Ascending aorta (tissue), 2 donors: ENCODE data around the gene AOPEP. TPM values are rescaled to one million over a fixed set of nuclear protein-coding genes. Genes with fewer than 3 reads are reported as not detected.

Experiments used
- DNase-seq, 2 donors: peaks; one replicate each; pipeline ENCODE4 v3.0.0-alpha.2; 2019; ENCODE audit warnings: low spot score in 2 of 2
- H3K27ac ChIP-seq, 2 donors: fragments of 200-600 bp; sonication (generic); one replicate each; pipeline ENCODE4 v1.5.1; 2016 to 2017; ENCODE audit warnings: mild to moderate bottlenecking in 1 of 2
- H3K27me3 ChIP-seq: fragments of 200-600 bp; sonication (generic); one replicate; pipeline ENCODE4 v1.5.1; 2017
- H3K36me3 ChIP-seq, 2 donors: fragments of 200-600 bp; sonication (generic); one replicate each; pipeline ENCODE4 v1.5.1; 2016
- H3K4me1 ChIP-seq, 2 donors: fragments of 200-600 bp; sonication (generic); one replicate each; pipeline ENCODE4 v1.5.1; 2016 to 2017; ENCODE audit warnings: mild to moderate bottlenecking in 1 of 2
- H3K4me3 ChIP-seq, 2 donors: fragments of 200-600 bp; sonication (generic); one replicate each; pipeline ENCODE4 v1.5.1; 2016 to 2017; ENCODE audit warnings: mild to moderate bottlenecking in 1 of 2
- H3K9me3 ChIP-seq, 2 donors: fragments of 200-600 bp; sonication (generic); one replicate each; pipeline ENCODE4 v1.5.1; 2016
- intact Hi-C: fragments of 100-400 bp; cut with DNase I; formaldehyde crosslinking; loops from one replicate; pipeline ENCODE4 v1.15.1; 2023
- total RNA-seq: library from RNA; depleted of rRNA; stranded (reverse); fragments of >200 nt; gene quantifications from one replicate; pipeline ENCODE4 v1.1.0, GENCODE V29; 2016
- TF ChIP-seq, protein P1 (sequence below), 3 experiments: fragments of 200-600 bp in 2 of 3; fragments of 450-650 bp in 1 of 3; sonication (generic) in 2 of 3; IDR thresholded peaks; one replicate each; pipeline ENCODE4 v1.5.1; 2016 to 2019; ENCODE audit warnings: antibody characterized with exemption in 3 of 3, mild to moderate bottlenecking in 1 of 3, moderate library complexity in 1 of 3

AOPEP gene
- total RNA-seq, 1 donor from 2014 or later: 333 TPM

DNA sequence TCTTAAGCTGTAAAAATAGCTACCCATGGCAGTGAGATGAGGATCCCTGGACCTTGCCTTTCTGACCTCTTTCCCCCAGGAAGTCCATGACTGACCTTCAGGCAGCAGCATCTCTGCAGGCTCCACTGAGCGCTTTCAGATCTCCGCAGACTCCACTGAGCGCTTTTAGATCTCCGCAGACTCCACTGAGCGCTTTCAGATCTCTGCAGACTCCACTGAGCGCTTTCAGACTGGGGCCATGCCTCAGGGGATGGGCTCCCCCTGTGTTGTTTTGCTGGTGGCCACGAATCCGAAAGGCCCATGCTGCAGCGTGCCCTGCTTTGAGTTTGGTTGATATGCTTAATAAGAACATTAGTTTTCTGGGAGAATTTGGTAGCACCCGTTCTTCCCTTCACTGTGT, 336.8 kb downstream of the AOPEP start:
- Histone ChIP-seq H3K4me1 (peaks cover 28 to 91% of the 10 kb centered on the region in 2 donors), H3K4me3 (peak overlapping the region in 1 of 2 donors; percentile 46), H3K9me3 (no peaks in the 10 kb centered on the region), H3K27me3 (no peaks in the 10 kb centered on the region), H3K36me3 (peaks cover 26 to 34% of the 10 kb centered on the region in 2 donors), H3K27ac (peak overlapping the region; percentile 84 to 95)
- no peak for DNase-seq
- TF ChIP-seq, protein P1, sequence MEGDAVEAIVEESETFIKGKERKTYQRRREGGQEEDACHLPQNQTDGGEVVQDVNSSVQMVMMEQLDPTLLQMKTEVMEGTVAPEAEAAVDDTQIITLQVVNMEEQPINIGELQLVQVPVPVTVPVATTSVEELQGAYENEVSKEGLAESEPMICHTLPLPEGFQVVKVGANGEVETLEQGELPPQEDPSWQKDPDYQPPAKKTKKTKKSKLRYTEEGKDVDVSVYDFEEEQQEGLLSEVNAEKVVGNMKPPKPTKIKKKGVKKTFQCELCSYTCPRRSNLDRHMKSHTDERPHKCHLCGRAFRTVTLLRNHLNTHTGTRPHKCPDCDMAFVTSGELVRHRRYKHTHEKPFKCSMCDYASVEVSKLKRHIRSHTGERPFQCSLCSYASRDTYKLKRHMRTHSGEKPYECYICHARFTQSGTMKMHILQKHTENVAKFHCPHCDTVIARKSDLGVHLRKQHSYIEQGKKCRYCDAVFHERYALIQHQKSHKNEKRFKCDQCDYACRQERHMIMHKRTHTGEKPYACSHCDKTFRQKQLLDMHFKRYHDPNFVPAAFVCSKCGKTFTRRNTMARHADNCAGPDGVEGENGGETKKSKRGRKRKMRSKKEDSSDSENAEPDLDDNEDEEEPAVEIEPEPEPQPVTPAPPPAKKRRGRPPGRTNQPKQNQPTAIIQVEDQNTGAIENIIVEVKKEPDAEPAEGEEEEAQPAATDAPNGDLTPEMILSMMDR (IDR thresholded peaks at IDR 0.05): no peak
- intact Hi-C loops: no loop called here

DNA sequence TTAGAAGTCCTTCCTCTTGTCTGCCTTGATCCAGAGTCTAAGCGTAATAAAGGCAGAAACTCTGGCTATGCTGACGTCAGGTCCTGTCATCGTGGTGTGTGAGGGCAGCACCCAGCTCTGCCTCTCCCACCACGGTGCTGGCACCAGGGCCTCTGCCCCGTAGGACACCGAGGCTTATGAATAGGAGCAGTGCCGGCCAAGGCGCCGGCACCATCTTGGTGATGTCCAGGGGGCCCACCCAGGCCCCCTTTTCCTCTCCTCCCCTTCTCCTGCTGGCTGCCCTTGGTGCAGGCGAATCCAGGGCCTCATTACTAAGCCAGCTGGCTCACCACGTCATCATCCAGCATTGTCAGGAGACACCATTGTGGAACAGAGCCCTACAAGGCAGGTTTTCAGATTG, 338.7 kb downstream of the AOPEP start:
- DNase-seq: peak in 1 of 2 donors; percentile 68
- TF ChIP-seq, protein P1 (IDR thresholded peaks at IDR 0.05): no peak
- H3K9me3 ChIP-seq: no peaks in the 10 kb centered on the region
- peaks cover 26 to 49% of the 10 kb centered on the region in 2 donors for H3K36me3 ChIP-seq
- H3K27ac ChIP-seq: peak overlapping the region; percentile 84 to 95
- intact Hi-C loops: no loop called here
- peak overlapping the region in 1 of 2 donors; percentile 22 for H3K4me3 ChIP-seq
- H3K27me3 ChIP-seq: no peaks in the 10 kb centered on the region
- peaks cover 28 to 93% of the 10 kb centered on the region in 2 donors for H3K4me1 ChIP-seq

DNA sequence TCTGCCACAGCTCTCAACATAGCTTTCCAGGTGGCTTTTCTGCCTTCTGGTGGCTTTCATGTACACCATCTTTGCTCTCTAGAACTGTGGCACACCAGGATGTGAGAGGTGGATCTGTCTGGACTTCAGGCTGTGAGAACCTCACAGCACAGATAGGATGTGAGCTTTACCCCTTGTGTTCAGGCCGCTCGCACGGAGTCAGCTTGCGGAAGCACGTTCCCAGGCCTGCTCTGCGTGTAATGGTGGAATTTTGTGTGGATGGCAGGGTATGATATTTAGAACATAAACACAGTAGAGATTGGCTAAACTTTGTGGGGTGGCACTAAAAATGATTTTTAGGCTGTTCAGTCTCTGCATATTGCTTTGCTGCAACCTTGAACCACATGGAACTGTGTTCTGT, 340.6 kb downstream of the AOPEP start:
- TF ChIP-seq, protein P1 (IDR thresholded peaks at IDR 0.05): no peak
- DNase-seq: no peak
- H3K36me3 ChIP-seq: peaks cover 29 to 55% of the 10 kb centered on the region in 2 donors
- peak overlapping the region; percentile 84 to 95 for H3K27ac ChIP-seq
- H3K4me3 ChIP-seq: peak overlapping the region in 1 of 2 donors; percentile 11
- H3K27me3 ChIP-seq: no peaks in the 10 kb centered on the region
- intact Hi-C loops: no loop called here
- no peaks in the 10 kb centered on the region for H3K9me3 ChIP-seq
- H3K4me1 ChIP-seq: peaks cover 37 to 94% of the 10 kb centered on the region in 2 donors

DNA sequence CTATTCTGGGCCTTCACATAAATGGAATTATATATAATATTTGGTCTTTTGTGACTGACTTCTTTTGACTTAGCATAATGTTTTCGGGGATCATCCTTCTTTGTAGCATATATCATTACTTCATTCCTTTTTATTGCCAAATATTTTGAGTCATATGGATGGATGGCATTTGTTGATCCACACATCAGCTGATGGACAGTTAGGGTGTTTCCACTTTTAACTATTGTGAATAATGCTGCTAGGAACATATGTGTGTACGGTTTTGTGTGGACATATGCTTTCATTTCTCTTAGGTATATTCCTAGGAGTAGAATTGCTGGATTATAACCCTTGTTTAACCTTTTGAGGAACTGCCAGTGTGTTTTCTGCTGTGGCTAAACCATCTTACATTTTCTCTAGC, 341.4 kb downstream of the AOPEP start:
- no peaks in the 10 kb centered on the region for H3K9me3 ChIP-seq
- peaks cover 20 to 55% of the 10 kb centered on the region in 2 donors for H3K36me3 ChIP-seq
- H3K4me1 ChIP-seq: peaks cover 38 to 94% of the 10 kb centered on the region in 2 donors
- TF ChIP-seq, protein P1 (IDR thresholded peaks at IDR 0.05): no peak
- intact Hi-C loops: no loop called here
- DNase-seq: no peak
- H3K27ac ChIP-seq: peak overlapping the region; percentile 84 to 95
- H3K27me3 ChIP-seq: no peaks in the 10 kb centered on the region
- H3K4me3 ChIP-seq: peak overlapping the region in 1 of 2 donors; percentile 13

DNA sequence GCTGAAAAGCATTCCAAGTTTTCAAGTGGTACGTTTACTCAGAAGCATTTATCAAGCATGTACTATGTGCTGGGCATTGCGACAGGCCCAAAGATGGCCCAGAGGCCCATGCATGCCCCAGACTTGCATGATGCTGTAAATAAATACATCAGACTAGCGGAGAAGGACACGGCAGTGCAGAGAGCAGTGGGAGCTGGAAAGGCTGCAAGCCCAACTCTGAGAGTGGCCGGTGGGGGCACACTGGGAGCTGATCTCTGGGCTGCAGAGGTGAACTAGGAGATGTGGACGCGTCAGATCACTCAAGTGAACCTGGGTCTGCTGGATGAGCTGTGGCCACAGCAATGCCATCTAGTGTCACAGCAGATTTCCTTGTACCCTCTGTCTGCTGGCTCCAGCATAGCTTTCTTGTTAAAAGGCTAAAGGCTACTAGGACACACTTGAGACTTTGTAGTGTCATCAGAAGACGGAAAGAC, 344.1 kb downstream of the AOPEP start:
- Histone ChIP-seq H3K9me3 (no peaks in the 10 kb centered on the region), H3K36me3 (peaks cover 5 to 50% of the 10 kb centered on the region in 2 donors), H3K27me3 (no peaks in the 10 kb centered on the region), H3K27ac (peak overlapping the region; percentile 84 to 95), H3K4me1 (peaks cover 25 to 95% of the 10 kb centered on the region in 2 donors), H3K4me3 (peak overlapping the region; percentile 6 to 20)
- peak in 1 of 2 donors; percentile 60 for DNase-seq
- intact Hi-C loops: no loop called here
- TF ChIP-seq, protein P1 (IDR thresholded peaks at IDR 0.05): no peak
